GM12865 (cell line): ENCODE results near the gene WEE1.
"Not testable (repeated sequence)": the region's sequence is repeated elsewhere in the genome, so short reads cannot be mapped to it uniquely, and the experiment has no call there.

ENCODE experiments used
- DNase-seq: peaks from one replicate; pipeline ENCODE4 v3.0.0; 2010; ENCODE audit warnings: low read depth
- H3K4me3 ChIP-seq: 2 replicates; pipeline ENCODE4 v1.5.1; 2011; ENCODE audit warnings: mild to moderate bottlenecking, low read depth, low read length, control low read depth
- TF ChIP-seq, protein P1 (sequence below): IDR thresholded peaks from 2 replicates; pipeline ENCODE4 v1.5.1; 2011; ENCODE audit warnings: low read length, control low read depth, low read depth, inconsistent platforms; ENCODE audit not compliant: insufficient read depth; ENCODE audit errors: missing control alignments

WEE1 gene

DNA sequence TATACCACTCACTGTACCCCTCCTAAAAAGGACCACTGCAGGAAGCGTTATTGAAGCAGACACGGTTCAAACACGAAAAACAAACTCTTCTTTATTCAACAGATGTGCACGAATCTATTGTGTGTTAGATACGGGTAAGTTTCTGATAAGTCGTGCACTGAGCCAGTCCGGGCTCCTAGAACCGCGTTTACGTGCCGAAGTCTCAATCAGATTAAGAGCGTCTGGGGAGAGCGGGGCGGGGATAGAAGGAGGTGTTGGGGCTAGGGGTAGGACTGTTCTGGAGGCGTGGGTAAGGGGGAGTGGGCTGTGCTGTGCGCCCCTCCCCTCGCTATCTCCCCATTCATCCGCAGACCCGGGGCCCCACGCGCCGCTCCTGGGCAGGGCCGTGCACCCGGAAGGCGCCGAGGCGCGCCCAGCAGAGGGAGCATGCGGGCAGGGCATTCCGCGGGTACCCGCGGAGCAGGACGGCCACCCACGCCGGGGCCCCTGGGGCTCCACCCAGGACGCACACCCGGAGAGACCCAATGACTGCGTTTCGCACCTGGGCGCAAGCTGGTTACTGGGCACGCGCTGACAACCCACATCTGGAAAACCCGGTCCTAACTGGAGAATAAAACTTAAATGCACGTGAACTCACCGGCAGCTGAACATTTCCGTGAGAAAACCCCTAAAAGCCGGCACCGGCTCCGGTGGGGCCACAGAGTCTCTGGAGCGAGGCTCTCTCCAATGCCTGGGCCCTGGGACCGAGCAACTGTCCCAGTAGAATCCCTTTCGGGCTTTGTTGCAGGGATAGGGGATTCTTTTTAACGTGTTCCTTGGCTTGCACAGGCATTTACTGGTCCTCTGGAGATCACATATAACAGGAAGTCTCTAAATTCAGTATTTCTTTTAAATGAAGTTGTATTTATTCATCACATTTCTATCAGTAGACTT is 40.6 kb downstream of the WEE1 start:
- peak overlapping the region; percentile 60 for H3K4me3 ChIP-seq
- DNase-seq = peak; percentile 97
- TF ChIP-seq, protein P1, sequence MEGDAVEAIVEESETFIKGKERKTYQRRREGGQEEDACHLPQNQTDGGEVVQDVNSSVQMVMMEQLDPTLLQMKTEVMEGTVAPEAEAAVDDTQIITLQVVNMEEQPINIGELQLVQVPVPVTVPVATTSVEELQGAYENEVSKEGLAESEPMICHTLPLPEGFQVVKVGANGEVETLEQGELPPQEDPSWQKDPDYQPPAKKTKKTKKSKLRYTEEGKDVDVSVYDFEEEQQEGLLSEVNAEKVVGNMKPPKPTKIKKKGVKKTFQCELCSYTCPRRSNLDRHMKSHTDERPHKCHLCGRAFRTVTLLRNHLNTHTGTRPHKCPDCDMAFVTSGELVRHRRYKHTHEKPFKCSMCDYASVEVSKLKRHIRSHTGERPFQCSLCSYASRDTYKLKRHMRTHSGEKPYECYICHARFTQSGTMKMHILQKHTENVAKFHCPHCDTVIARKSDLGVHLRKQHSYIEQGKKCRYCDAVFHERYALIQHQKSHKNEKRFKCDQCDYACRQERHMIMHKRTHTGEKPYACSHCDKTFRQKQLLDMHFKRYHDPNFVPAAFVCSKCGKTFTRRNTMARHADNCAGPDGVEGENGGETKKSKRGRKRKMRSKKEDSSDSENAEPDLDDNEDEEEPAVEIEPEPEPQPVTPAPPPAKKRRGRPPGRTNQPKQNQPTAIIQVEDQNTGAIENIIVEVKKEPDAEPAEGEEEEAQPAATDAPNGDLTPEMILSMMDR = peak; percentile 83

- DNase-seq = peak; percentile 90
- TF ChIP-seq, protein P1 = no peak
- peak overlapping the region; percentile 60 for H3K4me3 ChIP-seq
Observed at GRCh38 chr11:9615031-9615451, 41.6 kb downstream of the WEE1 start.

DNA sequence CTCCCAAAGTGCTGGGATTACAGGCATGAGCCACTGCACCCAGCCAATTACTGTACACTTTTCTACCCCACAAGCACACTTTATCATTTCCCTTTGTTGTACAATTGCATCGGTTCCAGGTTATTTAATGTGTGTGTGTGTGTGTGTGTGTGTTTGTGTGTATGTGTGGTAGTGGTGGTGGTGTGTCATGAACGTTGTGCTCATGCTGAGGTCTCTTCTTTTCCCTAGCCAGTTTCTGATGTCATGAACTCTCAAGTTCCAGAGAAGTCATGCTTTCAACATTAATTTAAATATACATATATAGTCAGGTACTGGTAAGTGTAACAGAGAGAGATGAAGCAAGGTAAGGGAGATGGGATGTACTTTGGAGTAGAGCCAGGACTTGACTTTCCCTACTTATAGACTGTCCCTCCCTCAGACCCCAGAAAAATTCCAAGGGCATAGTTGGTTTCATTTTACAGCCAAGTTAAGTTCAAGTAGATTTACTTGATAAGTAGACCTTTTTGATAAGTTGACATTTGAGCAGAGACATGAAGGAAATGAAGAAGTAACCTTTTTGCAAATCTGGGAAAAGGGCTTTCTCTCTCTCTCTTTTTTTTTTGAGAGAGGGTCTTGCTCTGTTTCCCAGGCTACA is 42.7 kb downstream of the WEE1 start:
- TF ChIP-seq, protein P1 = no peak
- no peak overlapping the region for H3K4me3 ChIP-seq
- DNase-seq = peak; percentile 17

DNA sequence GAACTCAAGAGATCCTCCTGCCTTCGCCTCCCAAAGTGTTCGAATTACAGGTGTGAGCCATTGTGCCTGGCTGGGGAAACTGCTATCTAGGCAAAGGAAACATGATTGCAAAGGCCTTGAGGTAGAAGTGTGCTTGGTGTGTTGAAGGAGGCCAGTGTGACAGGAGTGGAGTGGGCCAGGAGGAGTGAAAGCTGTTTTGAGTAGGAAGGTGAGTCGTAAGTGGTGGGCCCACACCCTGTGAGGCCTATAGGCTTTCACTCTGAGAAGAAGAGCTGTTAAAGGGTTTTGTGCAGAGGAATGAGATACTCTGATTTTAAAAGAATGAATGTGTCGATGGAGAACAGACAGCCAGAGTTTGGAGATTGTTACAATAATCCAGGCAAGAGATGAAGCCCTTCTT is 43.4 kb downstream of the WEE1 start:
- TF ChIP-seq, protein P1 = no peak
- no peak for DNase-seq
- no peak overlapping the region for H3K4me3 ChIP-seq

GRCh38 chr11:9617940-9618339 is 44.5 kb downstream of the WEE1 start:
- DNase-seq = no peak
- TF ChIP-seq, protein P1 = no peak
- H3K4me3 ChIP-seq = no peak overlapping the region

DNA sequence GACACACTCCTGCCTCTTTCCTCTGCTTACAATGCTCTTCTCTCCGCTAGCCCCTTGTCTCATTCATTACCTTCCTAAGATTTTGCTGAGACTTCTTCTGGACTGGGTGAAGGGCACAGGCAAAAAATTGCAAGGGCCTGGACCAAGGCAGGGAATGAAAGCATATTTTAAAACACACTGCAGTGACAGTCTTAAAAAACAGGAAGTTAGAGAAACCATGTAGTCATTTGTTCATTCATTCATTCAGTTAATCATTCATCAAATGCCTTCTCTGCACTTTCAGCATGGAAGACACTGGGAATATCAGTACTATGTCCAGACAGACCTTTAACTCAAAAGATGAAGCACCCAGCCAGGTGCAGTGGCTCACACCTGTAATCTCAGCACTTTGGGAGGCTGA is 45.5 kb downstream of the WEE1 start:
- DNase-seq = no peak
- TF ChIP-seq, protein P1 = no peak

GRCh38 chr11:9619971-9620370 is 46.5 kb downstream of the WEE1 start:
- TF ChIP-seq, protein P1 = no peak
- no peak overlapping the region for H3K4me3 ChIP-seq
- DNase-seq = no peak

More for the DNA sequence above, 45.5 kb downstream of the WEE1 start:
- no peak overlapping the region for H3K4me3 ChIP-seq

DNA sequence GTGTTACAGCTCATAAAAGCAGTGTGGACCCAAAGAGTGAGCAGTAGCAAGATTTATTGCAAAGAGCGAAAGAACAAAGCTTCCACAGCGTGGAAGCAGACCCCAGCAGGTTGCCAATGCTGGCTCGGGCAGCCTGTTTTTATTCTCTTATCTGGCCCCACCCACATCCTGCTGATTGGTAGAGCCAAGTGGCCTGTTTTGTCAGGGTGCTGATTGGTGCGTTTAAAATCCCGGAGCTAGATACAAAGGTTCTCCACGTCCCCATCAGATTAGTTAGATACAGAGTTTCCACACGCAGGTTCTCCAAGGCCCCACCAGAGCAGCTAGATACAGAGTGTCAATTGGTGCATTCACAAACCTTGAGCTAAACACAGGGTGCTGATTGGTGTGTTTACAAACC is 48.9 kb downstream of the WEE1 start:
- DNase-seq, H3K4me3 ChIP-seq: not testable (repeated sequence)

DNA sequence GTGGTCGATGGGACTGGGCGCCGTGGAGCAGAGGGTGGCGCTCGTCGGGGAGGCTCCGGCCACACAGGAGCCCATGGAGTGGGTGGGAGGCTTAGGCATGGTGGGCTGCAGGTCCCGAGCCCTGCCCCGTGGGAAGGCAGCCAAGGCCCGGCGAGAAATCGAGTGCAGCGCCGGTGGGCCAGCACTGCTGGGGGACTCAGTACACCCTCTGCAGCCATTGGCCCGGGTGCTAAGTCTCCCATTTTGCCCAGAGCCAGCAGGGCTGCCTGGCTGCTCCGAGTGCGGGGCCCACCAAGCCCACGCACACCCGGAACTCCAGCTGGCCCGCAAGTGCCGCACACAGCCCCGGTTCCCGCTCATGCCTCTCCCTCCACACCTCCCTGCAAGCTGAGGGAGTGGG is 49.6 kb downstream of the WEE1 start:
- DNase-seq, H3K4me3 ChIP-seq: not testable (repeated sequence)
